ENCODE data around the gene CCNG2. TPM values are rescaled to one million over a fixed set of nuclear protein-coding genes. Genes with fewer than 3 reads are reported as not detected.

The CCNG2 gene
- total RNA-seq, 4 donors from 2014 or later: 31.7 to 75.1 (median 40.0) TPM

DNA sequence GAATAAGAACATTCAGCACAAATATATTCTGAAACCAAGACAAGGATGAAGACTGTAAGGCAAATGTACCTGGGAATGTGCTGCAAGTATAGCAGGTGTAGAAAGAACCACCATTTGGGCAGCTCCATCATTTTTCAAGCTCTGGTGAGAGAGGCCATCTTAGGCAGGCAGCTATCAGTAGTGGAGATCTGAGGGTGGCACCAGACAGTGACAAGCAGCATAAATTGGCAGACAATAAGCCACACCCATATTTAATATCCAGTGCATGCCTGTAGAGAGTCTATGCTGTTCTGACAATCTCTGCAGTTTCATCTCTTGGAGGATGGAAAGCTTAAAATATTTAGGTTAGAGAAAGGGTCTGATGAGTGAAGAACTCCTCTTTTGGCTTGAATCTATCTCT lies 22.5 kb downstream of the CCNG2 start:
- TF ChIP-seq, protein P1, sequence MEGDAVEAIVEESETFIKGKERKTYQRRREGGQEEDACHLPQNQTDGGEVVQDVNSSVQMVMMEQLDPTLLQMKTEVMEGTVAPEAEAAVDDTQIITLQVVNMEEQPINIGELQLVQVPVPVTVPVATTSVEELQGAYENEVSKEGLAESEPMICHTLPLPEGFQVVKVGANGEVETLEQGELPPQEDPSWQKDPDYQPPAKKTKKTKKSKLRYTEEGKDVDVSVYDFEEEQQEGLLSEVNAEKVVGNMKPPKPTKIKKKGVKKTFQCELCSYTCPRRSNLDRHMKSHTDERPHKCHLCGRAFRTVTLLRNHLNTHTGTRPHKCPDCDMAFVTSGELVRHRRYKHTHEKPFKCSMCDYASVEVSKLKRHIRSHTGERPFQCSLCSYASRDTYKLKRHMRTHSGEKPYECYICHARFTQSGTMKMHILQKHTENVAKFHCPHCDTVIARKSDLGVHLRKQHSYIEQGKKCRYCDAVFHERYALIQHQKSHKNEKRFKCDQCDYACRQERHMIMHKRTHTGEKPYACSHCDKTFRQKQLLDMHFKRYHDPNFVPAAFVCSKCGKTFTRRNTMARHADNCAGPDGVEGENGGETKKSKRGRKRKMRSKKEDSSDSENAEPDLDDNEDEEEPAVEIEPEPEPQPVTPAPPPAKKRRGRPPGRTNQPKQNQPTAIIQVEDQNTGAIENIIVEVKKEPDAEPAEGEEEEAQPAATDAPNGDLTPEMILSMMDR (IDR thresholded peaks at IDR 0.05): no peak
- no peak for TF ChIP-seq POLR2A (IDR thresholded peaks at IDR 0.05)
- intact Hi-C loops (cut with DNase I; ENCODE audit: low total_unique reads): no loop called here
- H3K4me3 ChIP-seq (ENCODE audit: low read depth, poor library complexity, severe bottlenecking): no peak overlapping the region
- DNase-seq (ENCODE audit: low spot score in 2 of 2): no peak

DNA sequence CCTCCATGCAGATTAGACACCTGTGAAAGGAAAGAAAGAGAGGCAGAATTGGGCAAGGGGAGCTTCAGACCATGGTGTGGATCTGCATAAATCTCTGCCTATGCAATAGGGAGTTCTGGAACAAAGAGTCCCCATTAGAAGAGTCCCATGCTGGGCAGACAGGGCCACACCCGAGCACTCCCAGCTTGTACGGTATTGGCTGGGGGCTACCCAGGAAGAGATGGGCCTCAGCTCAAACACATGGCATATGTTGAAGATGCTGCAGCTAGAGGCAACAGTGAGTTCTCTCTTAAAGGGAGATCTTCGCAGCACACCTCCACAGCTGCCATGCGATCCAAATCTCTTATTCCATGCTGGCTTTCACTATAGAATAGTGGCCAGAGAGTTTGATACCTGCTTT lies 24.7 kb downstream of the CCNG2 start:
- WGBS, 2 donors: 71 to 75% methylated on average over 4 of the region's 4 CpGs
- DNase-seq (ENCODE audit: low spot score in 2 of 2): no peak
- H3K4me3 ChIP-seq (ENCODE audit: low read depth, poor library complexity, severe bottlenecking): no peak overlapping the region
- intact Hi-C loops (cut with DNase I; ENCODE audit: low total_unique reads): no loop called here
- TF ChIP-seq, protein P1 (IDR thresholded peaks at IDR 0.05): no peak
- no peak for TF ChIP-seq POLR2A (IDR thresholded peaks at IDR 0.05)

DNA sequence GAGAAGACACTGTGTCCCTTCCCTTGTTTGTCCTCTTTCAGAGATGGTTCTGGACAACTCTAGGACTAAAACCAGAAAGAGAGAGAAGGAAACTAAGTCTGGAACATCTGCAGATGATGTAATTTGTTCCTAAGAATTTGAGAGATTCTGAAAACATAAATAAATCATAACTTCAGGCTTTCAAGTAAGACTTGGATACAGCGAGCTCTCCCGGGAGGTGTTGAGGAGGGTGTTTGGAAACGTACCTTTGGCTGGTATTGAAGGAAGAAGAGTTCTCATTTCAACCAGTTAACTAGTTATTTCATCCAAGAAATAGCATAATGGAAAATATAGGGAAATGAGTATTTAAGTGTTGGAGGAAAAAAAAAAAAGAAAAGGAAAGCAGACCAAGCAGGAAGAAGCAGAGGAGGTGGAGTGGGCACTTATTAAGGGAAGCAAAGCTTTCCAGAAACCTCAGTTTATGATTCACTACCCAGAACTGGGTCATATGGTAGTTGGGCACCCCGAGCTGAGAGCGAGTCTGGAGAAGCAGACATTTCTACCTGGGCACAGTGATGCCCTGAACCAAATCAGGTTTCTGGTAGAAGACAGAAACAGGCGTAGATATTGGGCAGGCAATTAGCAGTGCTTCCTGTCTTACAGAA lies 26.9 kb downstream of the CCNG2 start:
- DNase-seq (ENCODE audit: low spot score in 2 of 2): no peak
- TF ChIP-seq POLR2A (IDR thresholded peaks at IDR 0.05): no peak
- TF ChIP-seq, protein P1 (IDR thresholded peaks at IDR 0.05): no peak
- no peak overlapping the region for H3K4me3 ChIP-seq (ENCODE audit: low read depth, poor library complexity, severe bottlenecking)
- intact Hi-C loops (cut with DNase I; ENCODE audit: low total_unique reads): no loop called here
- 69 to 70% methylated on average over 6 of the region's 6 CpGs for WGBS, 2 donors

DNA sequence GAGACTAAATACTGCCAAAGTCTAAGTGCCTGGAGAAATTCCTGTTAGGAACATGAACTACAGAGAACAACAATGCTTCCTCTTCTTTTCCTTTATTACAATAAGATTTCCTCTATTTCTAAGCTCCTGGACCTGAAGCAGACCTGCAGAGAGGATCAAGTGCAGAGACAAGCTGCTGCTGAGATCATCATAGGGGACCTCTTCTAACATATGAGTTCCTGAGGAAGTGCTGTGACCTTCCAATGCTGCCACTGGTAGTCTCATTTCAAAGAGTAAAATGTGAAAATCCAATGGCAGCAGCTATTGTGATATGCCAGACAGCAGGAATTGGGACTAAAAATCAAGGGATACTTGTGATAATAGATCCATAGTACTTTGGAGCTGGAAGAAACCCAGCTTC lies 28.0 kb downstream of the CCNG2 start:
- intact Hi-C loops (cut with DNase I; ENCODE audit: low total_unique reads): no loop called here
- no peak overlapping the region for H3K4me3 ChIP-seq (ENCODE audit: low read depth, poor library complexity, severe bottlenecking)
- TF ChIP-seq POLR2A (IDR thresholded peaks at IDR 0.05): no peak
- TF ChIP-seq, protein P1 (IDR thresholded peaks at IDR 0.05): no peak
- DNase-seq (ENCODE audit: low spot score in 2 of 2): no peak

DNA sequence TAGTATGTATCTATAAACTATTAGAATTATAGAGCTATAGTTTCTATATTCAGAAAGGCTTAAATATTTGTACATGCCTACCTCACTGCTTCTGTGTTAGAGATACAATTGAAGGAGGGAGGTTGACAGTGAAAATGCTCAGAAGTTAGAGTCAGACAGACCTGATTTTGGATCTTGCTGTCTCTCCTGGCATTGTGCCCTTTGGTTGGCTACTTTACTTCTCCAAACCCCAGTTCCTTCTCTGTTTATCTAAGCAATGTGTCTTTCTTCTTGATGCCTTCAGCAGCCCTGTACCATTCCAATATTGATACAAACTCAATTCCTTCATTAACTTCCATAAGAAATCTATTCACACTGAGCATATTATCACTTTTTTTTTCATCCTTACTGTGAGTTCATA lies 28.7 kb downstream of the CCNG2 start:
- TF ChIP-seq, protein P1 (IDR thresholded peaks at IDR 0.05): no peak
- no peak for TF ChIP-seq POLR2A (IDR thresholded peaks at IDR 0.05)
- no peak overlapping the region for H3K4me3 ChIP-seq (ENCODE audit: low read depth, poor library complexity, severe bottlenecking)
- DNase-seq (ENCODE audit: low spot score in 2 of 2): no peak
- intact Hi-C loops (cut with DNase I; ENCODE audit: low total_unique reads): no loop called here

DNA sequence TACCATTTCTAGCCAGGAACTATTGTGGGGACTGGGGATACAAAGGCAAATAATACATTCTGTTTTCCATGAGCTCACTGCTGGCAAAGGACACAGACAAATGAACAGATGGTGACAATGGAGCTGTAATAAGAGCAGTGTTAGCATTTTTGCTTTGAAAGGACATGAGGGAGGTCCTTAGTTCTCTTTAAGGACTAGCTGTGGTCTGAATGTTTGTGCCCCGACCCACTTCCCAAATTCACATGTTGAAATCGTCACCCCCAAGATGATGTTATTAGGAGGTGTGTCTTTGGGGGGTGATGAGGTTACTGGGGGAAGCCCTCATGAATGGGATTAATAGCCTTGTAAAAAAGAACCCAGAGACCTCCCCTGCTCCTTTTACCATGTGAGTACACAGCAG lies 30.3 kb downstream of the CCNG2 start:
- no peak for DNase-seq (ENCODE audit: low spot score in 2 of 2)
- no peak overlapping the region for H3K4me3 ChIP-seq (ENCODE audit: low read depth, poor library complexity, severe bottlenecking)
- intact Hi-C loops (cut with DNase I; ENCODE audit: low total_unique reads): no loop called here
- TF ChIP-seq POLR2A (IDR thresholded peaks at IDR 0.05): no peak
- TF ChIP-seq, protein P1 (IDR thresholded peaks at IDR 0.05): no peak
- WGBS, 2 donors: 70 to 72% methylated on average over 2 of the region's 2 CpGs

All from lower leg skin (tissue), 4 donors.